Bronchial epithelial cell (primary cell): ENCODE data around the gene ELN. TPM values are rescaled to one million over a fixed set of nuclear protein-coding genes. Genes with fewer than 3 reads are reported as not detected.
A peak's percentile ranks its signal among the peaks of the same experiment; 100 is the strongest.

ENCODE experiments used
- DNase-seq: peaks from one replicate; pipeline ENCODE4 v3.0.0-alpha.2; 2010; ENCODE audit warnings: low read depth
- FAIRE-seq: peaks from 2 replicates; lab custom pipeline; 2011; peaks lifted over from hg19 to GRCh38; lab: Jason Lieb, UNC
- H3K27me3 ChIP-seq: 2 replicates; pipeline ENCODE4 v1.5.1; 2011; ENCODE audit warnings: low read length; ENCODE audit not compliant: control insufficient read depth, insufficient read depth
- H3K36me3 ChIP-seq: 2 replicates; pipeline ENCODE4 v1.5.1; 2011; ENCODE audit warnings: low read length; ENCODE audit not compliant: control insufficient read depth, insufficient read depth
- H3K4me3 ChIP-seq: 2 replicates; pipeline ENCODE4 v1.5.1; 2011; ENCODE audit warnings: mild to moderate bottlenecking, low read depth, low read length, control low read depth
- CTCF ChIP-seq: IDR thresholded peaks from 2 replicates; pipeline ENCODE4 v1.5.1; 2011; ENCODE audit warnings: mild to moderate bottlenecking, moderate library complexity, low read length, control low read depth, inconsistent platforms; ENCODE audit not compliant: insufficient read depth, severe bottlenecking
- total RNA-seq: library from RNA; depleted of rRNA; stranded (reverse); fragments of >200 nt; gene quantifications from 2 replicates; pipeline ENCODE4 v1.2.1, GENCODE V29; 2014

The ELN gene
- total RNA-seq, 1 donor from 2014 or later, result under 0.01 TPM

DNA sequence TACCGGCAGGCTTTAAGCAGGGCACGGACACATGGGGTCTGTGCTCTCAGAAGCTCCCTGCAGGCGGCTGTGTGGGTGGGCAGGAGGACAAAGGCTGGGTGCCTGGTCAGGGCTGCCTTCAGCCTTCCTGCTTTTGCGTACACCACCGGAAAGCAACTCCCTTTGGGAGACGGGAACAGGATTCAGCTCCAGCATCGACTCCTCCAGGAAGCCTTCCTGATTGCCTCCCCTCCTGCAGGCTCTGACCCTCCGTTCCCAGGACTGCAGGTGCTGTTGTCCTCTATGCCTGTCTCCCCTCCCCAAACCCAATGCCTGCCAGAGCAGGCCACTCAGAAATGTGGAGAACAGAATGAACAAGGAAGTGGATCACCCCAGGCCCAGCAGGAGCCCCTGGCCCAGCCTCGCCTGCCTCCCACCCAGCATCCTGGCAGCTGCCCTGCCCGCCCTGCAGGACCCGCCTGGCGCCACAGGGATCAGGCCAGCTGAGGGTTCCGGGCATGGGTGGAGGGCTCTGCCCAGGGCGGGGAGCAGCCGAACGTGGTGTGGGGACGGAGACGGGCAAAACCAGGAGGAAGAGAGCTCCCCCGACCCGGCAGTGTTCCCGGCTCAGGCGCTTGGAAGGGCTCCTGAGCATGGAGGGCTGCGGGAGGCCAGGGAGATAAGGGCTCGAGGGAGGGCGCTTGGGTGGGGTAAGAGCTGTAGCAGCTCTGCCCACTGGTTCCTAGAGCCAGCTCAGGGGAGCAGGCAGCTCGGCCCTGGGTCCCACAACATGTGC lies 6.2 kb upstream of the ELN start:
- DNase-seq (no peak), FAIRE-seq (no peak)
- TF ChIP-seq CTCF, result no peak
- no peaks in the 10 kb centered on the region for H3K36me3 ChIP-seq
- peaks cover 15% of the 10 kb centered on the region for H3K27me3 ChIP-seq
- H3K4me3 ChIP-seq, result no peak overlapping the region

GRCh38 chr7:74022507-74022906 lies 5.5 kb upstream of the ELN start:
- no peak overlapping the region for H3K4me3 ChIP-seq
- no peak for TF ChIP-seq CTCF
- H3K27me3 ChIP-seq, result peaks cover 15% of the 10 kb centered on the region
- DNase-seq, result no peak
- H3K36me3 ChIP-seq, result no peaks in the 10 kb centered on the region
- no peak for FAIRE-seq

DNA sequence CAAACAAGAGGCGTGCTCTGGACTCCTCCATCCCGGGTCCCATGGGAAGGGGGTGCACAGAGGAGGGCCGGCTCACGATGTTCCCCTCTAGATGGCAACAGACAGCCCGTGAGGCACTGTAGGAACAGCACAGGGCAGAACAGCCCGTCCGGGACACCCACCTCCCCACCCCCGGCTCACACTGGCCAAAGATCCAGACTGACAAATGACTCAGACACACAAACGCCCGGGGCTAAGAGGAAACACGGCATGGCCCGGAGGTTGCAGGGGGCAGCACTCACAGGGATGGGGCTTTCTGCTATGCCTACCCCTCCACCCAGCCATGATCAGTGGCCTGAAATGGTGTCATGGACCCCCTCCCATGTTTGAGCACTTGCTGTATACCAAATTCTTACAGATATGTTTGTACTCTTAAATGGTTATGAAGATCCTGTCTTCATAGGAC lies 4.9 kb upstream of the ELN start:
- TF ChIP-seq CTCF, result peak; percentile 12
- peak; percentile 58 for DNase-seq
- no peaks in the 10 kb centered on the region for H3K36me3 ChIP-seq
- FAIRE-seq, result no peak
- no peak overlapping the region for H3K4me3 ChIP-seq
- peaks cover 16% of the 10 kb centered on the region for H3K27me3 ChIP-seq

DNA sequence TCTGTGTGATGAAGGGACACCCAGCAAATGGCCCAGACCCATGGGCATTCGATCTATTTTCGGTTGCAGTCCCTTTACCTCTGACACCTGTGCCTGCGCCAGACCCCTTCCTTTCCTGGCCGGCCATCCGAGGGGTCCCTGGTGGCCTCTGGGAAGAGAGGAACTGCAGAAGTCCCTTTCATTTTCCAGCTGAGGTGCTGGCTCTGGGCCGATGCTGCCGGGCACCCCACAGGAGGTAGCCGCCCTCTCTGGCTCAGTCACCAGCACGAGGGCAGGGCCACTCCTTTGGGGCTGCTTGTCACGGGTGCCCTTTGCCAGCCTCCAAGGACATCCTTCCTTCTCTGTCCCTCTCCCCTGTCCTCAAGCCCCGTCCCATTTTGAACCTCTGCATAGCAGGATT lies 4.2 kb upstream of the ELN start:
- Histone ChIP-seq H3K4me3 (no peak overlapping the region), H3K36me3 (no peaks in the 10 kb centered on the region), H3K27me3 (peaks cover 23% of the 10 kb centered on the region)
- DNase-seq (no peak), FAIRE-seq (no peak)
- no peak for TF ChIP-seq CTCF

GRCh38 chr7:74025146-74025545 lies 2.8 kb upstream of the ELN start:
- Histone ChIP-seq H3K4me3 (no peak overlapping the region), H3K36me3 (no peaks in the 10 kb centered on the region), H3K27me3 (peaks cover 37% of the 10 kb centered on the region)
- peak; percentile 47 for FAIRE-seq
- TF ChIP-seq CTCF, result no peak
- DNase-seq, result no peak
